HG03575 (cell line): Measurements from ENCODE around the gene FYB2.
A peak's percentile ranks its signal among the peaks of the same experiment; 100 is the strongest.

Source experiments
- ATAC-seq: cut with Tn5 transposase; IDR thresholded peaks from one replicate; pipeline ENCODE4 v1.9.1; 2021; ENCODE audit not compliant: unreplicated experiment, insufficient number of reproducible peaks, low FRiP score; ENCODE audit errors: extremely low read depth

The FYB2 gene

DNA sequence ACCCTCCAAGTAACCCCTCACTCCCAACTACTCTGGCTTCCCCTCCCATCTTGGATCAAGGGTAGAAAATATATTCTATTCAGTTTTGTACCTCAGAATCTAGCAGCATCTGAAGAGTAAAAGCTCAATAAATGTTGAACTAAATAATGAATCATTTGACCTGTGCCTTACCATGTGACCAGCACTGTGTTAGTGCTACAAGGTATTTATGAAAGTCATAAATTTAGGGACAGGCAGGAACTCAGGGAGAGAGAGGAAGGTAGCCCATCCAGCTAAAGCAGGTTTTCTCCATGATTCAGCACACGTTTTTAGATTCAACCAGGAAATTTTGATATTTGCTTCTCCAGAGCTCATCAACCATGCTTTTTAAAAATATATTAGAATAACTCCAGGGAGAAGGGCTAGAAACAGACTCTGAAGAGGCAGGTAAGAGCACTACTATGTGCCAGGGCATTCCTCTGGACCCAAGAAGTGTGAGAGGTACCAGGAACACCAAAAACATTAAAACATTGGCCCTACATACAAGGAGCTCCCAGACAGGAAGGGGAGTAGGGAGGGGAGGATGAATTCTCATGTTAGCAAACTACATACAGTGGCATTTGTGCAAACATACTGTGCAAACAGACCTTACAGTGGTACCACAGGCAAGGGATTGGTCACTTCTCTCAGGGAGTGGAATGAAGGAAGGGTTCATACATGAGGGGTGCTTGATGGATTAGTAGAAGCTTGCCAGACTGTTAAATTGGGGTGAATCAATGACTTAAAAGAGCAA lies 64.3 kb downstream of the FYB2 start:
- ATAC-seq = no peak

DNA sequence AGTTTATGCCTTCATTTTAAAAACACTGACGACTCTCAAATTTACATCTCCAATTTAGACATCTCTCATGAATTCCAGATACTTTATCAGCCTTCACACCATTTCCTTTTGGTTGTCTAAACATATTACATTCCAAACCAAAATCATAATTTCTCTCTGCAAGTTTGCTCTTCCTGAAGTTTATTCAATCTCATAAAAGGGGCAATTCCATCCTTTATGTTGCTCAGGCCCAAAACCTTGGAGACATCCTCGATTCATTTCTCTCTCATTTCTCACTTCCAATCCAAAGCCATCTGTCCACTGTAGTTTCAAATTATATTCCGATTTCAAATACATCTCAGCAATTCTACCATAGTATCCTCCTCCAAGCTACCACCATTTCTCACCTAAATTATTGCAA lies 74.0 kb downstream of the FYB2 start:
- ATAC-seq = no peak

DNA sequence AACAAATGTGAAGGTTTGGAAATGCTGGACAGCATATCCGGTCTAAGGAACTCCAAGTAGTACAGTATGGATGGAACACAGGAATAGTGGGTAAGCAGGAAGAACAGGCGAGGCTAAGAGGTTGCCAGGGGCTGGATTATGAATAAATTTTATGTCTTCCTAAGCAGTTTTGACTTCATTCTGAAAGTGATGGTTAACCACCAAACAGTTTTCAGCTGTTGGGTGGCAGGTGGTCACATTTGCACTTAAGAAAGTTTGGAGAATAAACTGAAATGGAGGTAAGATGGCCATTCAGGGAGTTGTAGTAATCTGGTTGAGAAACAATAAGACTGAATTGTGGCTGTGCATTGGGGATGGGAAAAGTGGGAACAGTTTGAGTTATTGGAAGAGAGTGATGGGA lies 90.2 kb downstream of the FYB2 start:
- no peak for ATAC-seq

DNA sequence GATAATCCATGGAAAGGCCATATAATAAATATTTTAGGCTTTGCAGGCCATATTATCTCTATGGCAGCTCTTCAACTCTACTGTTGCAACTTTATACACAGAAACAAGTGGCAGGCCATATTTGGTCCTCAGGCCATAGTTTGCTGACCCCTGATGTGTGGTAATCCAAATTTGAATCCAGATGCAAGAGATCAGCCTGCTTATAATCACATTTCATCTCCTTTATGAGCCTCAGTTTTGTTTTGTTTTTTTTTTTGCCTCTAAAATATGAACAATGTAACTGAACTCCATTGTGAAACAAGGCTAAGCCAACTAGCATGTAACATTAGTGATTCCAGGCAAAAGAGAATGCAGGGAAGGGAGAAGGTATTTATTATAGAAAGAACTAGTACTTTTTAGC lies 92.5 kb downstream of the FYB2 start:
- ATAC-seq = no peak

DNA sequence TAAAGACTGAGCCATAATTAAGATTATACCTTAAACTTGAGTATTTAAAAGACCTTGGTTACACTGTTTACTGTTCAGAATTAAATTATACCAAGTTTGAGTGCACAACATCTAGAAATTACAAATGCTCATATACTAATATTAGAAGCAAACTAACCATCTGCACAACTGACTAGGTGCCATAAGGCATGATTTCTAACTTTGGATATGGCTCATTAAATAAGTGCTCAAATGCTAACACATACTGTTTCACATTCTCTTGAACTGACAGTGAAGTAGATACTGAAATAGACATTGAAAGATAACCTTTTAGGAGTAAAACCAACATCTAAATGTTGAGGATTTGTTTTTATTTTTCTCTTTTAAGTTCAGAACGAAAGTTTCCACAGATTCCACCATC lies 100.0 kb downstream of the FYB2 start:
- no peak for ATAC-seq

DNA sequence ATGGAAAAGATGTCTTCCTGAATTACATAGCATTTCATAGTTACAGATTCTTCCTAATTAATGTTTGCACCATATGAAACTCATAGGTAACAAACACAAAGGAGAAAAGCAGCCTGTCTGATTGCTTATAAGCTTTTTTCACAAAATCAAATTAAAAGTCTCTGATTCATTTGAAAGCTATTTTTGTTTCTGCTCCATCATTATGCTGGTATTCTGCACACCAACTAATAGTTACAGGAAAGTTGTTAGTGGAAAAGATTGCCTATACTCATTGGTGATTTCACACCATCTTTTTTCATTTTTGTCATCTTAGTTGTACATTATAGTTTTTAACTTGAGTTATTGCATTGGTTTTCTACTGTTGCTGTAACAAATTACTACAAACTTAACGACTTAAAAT lies 104.0 kb downstream of the FYB2 start:
- ATAC-seq = no peak

DNA sequence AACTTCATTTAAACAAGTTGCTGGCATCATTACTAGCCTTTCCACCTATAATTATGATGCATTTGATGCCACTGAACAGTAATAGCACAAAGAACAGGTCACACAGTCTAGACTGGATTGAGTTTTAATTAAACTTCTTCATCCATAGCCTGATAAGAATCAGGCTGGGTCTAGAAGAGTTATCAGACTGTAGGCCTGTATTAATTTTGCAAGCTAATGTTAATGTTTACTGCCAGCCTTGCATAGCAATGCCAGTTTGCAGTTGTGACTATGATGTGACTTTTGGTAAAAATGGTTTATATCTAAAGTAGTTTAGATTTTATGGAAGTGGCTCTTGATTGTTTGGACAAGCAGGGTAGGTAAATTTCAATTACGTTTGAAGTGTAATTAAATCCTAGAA lies 106.1 kb downstream of the FYB2 start:
- ATAC-seq = no peak

DNA sequence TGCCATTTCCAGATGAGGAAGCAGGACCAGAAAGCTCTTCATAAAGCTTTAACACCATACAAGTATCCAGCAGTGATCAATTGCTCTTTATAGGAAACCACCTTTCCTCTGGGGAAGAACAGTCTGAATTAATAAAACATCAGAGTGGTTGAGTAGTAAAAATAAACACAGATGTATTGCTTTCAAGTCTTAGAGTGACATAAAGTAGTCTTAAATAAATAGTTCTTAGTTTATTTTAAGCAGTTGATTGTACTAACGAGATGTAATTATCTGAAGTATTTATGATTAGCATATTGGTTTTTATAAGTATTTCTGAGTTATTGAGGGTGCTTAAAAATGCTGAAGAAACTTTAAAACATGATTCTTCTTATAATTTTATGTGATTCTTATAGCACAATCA lies 107.1 kb downstream of the FYB2 start:
- ATAC-seq = no peak

DNA sequence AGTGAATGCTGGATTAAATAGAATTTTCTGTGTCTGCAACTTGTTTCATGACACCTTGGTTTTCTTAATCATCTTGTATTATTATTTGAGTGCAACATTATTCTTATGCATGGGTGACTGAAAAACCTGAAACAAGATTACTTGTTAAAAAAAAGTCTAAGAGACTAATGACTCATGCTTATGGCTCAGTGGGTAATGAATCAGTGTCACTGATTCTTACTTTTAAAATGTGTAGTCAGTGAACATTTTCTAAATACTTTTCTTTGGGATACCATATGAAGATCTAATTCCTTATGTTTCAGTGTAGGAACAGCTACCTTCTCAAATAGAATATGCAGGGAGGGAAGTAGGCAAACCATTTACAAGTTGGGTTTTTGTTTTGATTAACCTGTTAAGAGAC lies 108.6 kb downstream of the FYB2 start:
- ATAC-seq = no peak

DNA sequence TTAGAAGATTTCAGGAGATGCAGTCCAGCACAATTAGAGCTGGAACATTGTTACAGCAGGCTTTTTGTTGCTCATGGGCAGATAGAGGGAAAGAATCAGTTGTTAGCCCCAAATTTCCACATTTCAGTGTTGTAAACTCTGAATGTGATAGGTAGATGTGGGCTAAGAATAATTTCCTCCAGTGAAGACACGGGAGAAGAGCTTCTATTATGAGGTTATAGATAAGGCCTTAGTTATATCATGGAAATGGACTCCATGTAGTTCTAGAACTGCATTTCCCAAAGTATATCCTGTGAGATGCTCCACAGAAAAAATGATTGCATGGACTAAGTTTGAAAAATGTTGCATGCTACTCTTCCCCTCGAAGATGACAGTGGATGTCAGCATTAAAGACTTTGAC lies 109.2 kb downstream of the FYB2 start:
- ATAC-seq = no peak

DNA sequence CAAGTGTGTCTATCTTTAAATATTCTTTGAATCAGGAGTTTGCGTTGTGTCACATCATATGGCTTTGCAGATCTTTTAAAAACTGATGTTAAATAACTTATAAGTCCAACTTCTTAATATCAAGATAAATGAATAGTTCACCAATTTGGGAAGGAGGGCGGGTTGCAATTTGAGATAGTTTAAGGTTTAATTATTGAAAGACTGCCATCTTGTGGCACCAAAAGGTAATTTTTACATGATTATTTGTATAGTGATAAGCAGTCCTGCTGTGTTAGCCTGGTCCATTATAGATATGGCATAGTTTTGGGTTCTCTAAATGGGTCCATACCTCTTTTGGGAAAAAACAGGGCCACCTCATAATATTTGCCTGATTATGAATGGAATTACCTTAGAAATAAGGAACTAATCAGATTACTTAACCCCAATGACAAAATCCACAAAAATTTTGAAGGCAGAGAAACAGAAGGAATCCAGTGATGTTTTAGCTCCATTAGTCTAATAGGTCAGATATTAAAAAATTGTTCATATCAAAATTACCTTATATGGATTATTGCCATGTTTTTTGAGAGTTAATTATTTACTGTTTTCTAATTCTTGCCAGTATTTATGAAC lies 109.8 kb downstream of the FYB2 start:
- ATAC-seq = peak; percentile 64

DNA sequence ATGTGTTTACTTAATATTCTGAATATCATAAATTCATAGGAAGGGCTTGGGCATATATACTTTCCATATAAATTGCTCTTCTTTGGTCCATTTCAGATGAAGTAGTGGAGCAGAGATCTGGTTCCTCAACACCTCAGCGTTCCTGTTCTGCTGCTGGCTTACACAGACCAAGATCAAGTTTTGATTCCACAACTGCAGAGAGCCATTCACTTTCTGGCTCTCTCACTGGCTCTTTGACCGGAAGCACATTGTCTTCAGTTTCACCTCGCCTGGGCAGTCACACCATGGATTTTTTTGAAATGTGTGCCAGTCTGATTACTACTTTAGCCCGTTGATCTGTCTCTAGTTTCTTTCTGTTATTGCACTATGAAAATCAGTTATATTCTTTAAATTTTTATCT lies 111.8 kb downstream of the FYB2 start:
- ATAC-seq = no peak

DNA sequence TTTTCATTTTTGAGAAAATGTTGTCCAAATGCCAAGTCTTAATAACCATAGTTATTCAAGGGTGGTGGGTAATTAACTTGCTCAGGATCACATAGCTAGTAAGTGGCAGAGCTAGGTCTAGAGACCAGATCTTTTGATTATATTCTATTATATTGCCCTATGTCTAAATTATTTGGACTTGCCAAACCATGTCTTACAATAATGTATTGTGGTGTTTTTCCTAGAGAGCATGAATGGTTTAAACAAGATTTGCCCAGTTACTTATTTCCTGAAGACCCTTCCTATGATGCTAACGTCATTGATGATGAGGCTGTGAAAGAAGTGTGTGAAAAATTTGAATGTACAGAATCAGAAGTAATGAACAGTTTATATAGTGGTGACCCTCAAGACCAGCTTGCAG lies 115.5 kb downstream of the FYB2 start:
- no peak for ATAC-seq

DNA sequence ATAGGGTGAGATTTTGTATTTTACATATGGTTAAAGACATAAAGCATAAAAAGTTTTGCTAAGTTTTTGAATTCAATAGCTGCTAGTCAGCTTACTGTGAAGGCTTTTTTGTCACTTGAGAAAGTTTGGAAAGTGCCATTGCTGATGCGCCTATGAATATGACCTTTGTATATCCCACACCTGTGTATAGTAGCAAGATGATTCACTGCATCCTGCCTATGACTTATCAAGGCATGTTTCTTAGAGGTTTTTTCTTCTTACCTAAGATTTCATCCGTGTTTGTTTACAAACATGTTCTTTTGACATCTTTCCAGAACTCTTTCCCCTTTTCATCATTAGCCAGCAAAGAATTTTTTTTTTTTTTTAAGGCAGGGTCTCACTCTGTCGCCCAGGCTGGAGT lies 122.5 kb downstream of the FYB2 start:
- no peak for ATAC-seq

DNA sequence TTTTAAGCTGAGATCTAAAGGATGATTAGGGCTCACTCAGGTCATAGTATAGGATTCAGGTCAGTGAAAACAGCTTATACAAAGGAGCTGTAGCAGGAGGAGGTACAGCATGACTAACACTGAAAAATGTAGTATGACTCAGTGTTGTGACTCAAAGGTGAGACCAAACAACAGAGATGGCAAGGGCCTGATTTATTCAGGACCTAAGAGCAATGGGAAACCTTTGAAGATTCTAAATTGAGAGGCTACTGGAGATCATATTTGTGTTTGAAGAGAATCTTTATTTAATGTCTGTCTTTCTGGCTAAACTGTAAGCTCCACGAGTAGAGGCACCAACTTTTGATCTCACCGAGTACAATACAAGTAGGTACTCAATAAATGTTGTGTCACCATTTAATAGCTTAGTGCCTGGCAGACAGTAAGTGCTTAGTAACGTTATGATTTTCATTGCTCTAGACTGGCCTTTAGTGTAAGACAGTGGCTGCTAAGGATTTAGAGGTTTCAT lies 130.6 kb downstream of the FYB2 start:
- ATAC-seq = no peak

DNA sequence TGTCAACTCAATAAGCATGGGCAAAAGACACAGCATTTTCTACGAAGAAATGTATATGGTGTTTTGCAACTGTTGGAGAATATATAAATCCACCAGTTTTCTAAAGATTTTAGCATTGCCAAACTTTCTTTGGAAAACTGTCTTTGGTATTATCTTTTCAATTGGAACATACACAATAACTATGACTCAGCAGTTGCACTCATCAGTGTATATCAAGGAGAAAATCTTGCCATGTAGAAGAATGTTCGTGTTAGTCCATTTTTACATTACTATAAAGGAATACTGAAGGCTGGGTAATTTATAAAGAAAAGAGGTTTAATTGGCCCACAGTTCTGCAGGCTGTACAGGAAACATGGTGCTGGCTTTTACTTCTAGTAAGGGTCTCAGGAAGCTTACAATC lies 133.0 kb downstream of the FYB2 start:
- no peak for ATAC-seq

DNA sequence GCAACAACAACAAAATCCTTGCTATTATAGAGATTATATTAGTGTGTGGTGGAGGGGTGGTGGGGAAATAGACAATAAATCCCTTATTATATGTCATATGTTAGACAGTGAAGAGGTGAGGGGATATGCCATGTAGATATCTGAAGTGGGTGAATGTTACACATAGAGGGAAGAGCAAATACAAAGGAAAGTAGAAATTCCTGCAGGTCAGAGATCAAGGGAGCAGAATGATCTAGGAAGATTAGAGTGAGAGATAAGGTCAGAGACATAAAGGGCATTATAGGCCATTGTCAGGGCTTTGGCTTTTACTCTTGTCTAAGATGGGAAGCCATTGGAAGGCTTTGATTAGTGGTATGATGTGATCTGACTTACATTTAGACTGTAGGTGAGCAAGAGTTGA lies 135.6 kb downstream of the FYB2 start:
- ATAC-seq = no peak

DNA sequence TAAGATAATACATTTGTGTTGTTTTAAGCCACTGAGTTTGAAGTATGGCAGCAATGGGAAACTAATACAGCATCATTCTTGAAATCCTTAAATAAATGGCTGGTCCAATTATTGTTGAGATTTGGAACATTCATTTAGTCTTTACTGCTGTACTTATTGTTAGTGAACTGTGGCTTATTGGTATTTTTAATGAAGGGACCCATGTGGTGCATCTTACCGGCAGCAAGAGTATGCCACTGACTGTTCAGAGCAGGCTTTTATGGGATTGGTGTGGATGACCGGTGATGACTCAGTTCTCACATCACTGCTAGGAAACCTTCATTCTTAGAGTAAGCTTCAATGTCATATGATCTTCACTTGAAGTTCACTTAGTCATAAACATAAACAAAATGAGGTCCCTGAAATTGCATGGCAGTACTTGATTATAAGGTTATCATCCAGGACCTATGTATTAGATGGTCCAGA lies 142.6 kb downstream of the FYB2 start:
- no peak for ATAC-seq

DNA sequence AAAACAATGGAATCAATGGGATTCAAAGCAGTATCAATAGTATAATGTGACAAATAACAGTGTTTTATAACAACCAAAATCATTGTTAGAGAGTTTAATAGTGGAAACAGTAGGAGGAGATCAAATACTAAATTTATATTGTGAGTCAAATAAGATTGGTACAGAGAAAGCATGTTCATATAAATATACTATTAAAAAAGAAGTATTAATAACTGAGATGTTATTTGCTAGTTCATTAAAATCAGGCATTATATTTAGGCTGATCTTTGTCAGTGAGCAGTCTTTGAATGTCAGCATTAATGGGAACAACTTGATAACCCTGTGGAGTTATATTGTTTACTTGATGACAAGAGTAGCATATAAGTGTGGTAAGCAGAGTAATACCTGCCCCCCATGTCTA lies 143.4 kb downstream of the FYB2 start:
- no peak for ATAC-seq

DNA sequence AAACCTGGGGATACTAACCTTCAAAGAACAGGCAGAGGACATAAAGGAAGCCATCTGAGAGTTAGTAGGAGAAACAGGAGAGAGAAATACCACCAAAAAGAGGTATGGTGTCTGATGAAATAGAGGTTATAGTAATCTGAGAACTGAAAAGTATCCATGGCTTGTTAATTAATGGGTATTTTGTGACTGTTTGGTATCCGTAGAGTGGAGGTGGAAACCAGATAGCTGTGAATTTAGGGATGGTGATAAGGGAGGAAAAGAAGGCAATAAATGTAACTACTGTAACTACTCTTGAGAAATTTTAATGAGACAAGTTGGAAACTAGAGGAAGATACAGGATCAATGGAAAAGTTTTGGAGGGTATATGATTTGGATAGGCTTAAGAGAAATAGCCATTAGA lies 146.6 kb downstream of the FYB2 start:
- ATAC-seq = no peak

DNA sequence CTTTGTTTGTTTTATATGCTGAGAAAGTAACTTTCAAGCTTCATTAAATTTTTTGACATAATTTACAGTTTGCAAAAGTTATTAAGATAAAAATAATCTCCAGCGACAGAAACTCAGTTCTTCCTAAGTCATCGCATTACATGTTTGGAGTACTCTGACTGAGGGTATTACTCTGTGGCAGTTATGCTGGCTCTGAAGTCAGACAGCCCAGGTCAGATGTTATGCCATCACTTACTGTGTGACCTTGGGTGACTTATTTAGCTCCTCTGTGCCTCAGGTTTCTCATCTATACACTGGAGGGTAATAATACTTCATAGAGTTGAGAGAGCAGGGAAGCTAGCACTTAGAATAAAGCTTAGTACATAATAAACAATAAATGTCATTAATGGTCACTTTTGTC lies 147.7 kb downstream of the FYB2 start:
- ATAC-seq = no peak
